Smooth muscle cell of bladder (primary cell): Measurements from ENCODE around the gene SERF1A. TPM values are rescaled to one million over a fixed set of nuclear protein-coding genes. Genes with fewer than 3 reads are reported as not detected.

Experiments used
- total RNA-seq: library from RNA; depleted of rRNA; stranded (reverse); fragments of >200 nt; gene quantifications from 2 replicates; pipeline ENCODE4 v1.2.3, GENCODE V29; 2014

SERF1A gene
- total RNA-seq, result 2.4 and 4.5 TPM in 2 replicates

GRCh38 chr5:70900533-70901271 is at the start of gene SERF1A:
TSS of gene SERF1A (plus strand) at chr5:70900669. CDS start at chr5:70900870, 201 bp downstream.

Other genes starting within 250 kb of the SERF1A start
- 10.1 and 26.7 TPM in 2 replicates for gene SMN1, start 24.4 kb downstream of the SERF1A start, total RNA-seq
- 1.7 and 2.0 TPM in 2 replicates for gene NAIP, start 124.7 kb downstream of the SERF1A start, total RNA-seq
- gene GTF2H2, start 167.0 kb downstream of the SERF1A start, total RNA-seq, result 11.0 and 24.3 TPM in 2 replicates